ENCODE measurements around the gene A2M. TPM values are rescaled to one million over a fixed set of nuclear protein-coding genes. Genes with fewer than 3 reads are reported as not detected.

A2M gene
- total and polyA plus RNA-seq, 2 of the 13 experiments (the other 11 are each of a cell fraction or from before 2014, with no cell fraction given): 2,807 to 6,551 TPM

DNA sequence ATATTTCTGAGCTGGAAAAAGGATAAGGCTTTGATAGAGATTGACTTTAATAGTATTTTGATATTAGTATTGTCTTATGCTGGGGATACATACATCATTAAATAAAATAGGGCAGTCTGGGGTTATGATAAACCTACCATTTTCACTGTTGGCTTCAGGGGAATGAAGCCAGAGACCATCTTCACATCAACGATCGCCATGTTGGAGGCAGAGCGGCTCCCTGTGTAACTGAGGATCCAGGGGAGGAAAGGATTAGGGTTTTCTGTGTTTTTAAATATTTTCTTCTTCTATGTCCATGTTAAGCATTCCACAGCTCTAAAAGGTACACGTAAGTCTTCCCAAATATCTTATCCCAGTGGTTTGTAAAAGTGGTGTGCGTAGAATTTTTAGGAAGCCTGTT lies 45.4 kb downstream of the A2M start:
- Histone ChIP-seq H3K9ac (ENCODE audit: insufficient read depth, low read depth, low read length) (no peak overlapping the region), H3K4me2 (ENCODE audit: low read depth, low read length) (no peak overlapping the region), H3K36me3 (replicated peaks in 1 of 2; ENCODE audit: control insufficient read depth in 1 of 2, insufficient read depth in 2 of 2, low read length in 2 of 2) (peaks cover 24 to 73% of the 10 kb centered on the region in 2 experiments), H3K9me3 (ENCODE audit: low read length) (no peaks in the 10 kb centered on the region), H3K4me3 (replicated peaks in 1 of 3; ENCODE audit: insufficient read depth in 1 of 3, low read depth in 2 of 3, low read length in 3 of 3) (no peak overlapping the region), H3K27ac (ENCODE audit: extremely low read length, insufficient read depth, low read length) (no peak overlapping the region), H3K27me3 (ENCODE audit: control insufficient read depth in 1 of 2, insufficient read depth in 2 of 2, low read length in 2 of 2) (no peaks in the 10 kb centered on the region), H3K4me1 (ENCODE audit: insufficient read depth, low read length) (peaks cover 51% of the 10 kb centered on the region), H4K20me1 (ENCODE audit: insufficient read depth, low read length) (peaks cover 20% of the 10 kb centered on the region), H2AFZ (ENCODE audit: low read length) (no peak overlapping the region), H3K79me2 (ENCODE audit: insufficient read depth, low read length) (no peaks in the 10 kb centered on the region)
- DNase-seq (ENCODE audit: low spot score) (no peak), FAIRE-seq (no peak), ATAC-seq (no peak)
- in situ Hi-C loops (cut with HindIII; ENCODE audit: extremely low pct_ligation_motif_present, low pct_unique_long_range_greater_than_20kb): no loop called here
- BruUV-seq (replicated peaks): no TSS peak
- POLR2A ChIA-PET: no interaction called here
- WGBS (ENCODE audit: low lambda C conversion rate): 96% methylated on average over 5 of the region's 5 CpGs
- intact Hi-C loops (cut with micrococcal nuclease; ENCODE audit: unreplicated experiment): no loop called here
- TF ChIP-seq RBM22 (optimal IDR thresholded peaks at IDR 0.05; ENCODE audit: low read length) (peak; percentile 81), SOX13 (IDR thresholded peaks at IDR 0.05) (no peak), SOX13 (CRISPR knock-in tag; conservative IDR thresholded peaks at IDR 0.05 in 1 of 2, IDR thresholded peaks at IDR 0.05 in 1 of 2) (no peak), POLR2A (IDR thresholded peaks at IDR 0.05; ENCODE audit: insufficient read depth in 1 of 2, low read depth in 2 of 2, low read length in 2 of 2) (peak in 1 of 2 experiments; percentile 31; a peak in 1 of 4 replicates), PAF1 (CRISPR knock-in tag; IDR thresholded peaks at IDR 0.05) (peak; percentile 88), RBFOX2 (IDR thresholded peaks at IDR 0.05; ENCODE audit: low read depth, low read length) (peak; percentile 13; the same call in 1 of the 2 replicates)
- CTCF ChIA-PET (ENCODE audit: low intra/inter-chr PET ratio, low total read pairs): no interaction called here

DNA sequence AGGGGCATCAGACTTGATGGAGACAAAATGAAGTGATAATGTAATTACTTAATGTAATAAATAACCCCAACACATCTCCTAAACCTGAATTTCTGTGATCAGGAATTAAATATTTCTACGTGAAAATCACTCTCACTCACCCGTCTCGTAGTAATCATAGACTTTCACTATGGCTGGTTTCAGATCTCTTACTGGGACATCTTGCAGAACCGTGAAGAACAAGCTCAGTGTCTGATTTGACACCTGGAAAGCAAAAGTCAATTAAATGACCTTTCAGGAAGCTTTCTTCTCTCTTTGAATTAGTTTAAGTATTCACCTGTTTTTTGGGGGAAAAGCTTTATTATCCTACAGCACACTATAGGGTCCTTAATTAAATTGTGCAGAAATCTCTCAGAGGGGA lies 47.1 kb downstream of the A2M start:
- H3K27ac ChIP-seq (ENCODE audit: extremely low read length, insufficient read depth, low read length): no peak overlapping the region
- no peak overlapping the region for H3K4me3 ChIP-seq (replicated peaks in 1 of 3; ENCODE audit: insufficient read depth in 1 of 3, low read depth in 2 of 3, low read length in 3 of 3)
- H3K79me2 ChIP-seq (ENCODE audit: insufficient read depth, low read length): no peaks in the 10 kb centered on the region
- H3K4me2 ChIP-seq (ENCODE audit: low read depth, low read length): no peak overlapping the region
- DNase-seq (ENCODE audit: low spot score): no peak
- H3K36me3 ChIP-seq (replicated peaks in 1 of 2; ENCODE audit: control insufficient read depth in 1 of 2, insufficient read depth in 2 of 2, low read length in 2 of 2): peaks cover 18 to 56% of the 10 kb centered on the region in 2 experiments
- intact Hi-C loops (cut with micrococcal nuclease; ENCODE audit: unreplicated experiment): no loop called here
- BruUV-seq (replicated peaks): no TSS peak
- H4K20me1 ChIP-seq (ENCODE audit: insufficient read depth, low read length): peaks cover 16% of the 10 kb centered on the region
- no peak for FAIRE-seq
- no peaks in the 10 kb centered on the region for H3K9me3 ChIP-seq (ENCODE audit: low read length)
- ATAC-seq: no peak
- POLR2A ChIA-PET: no interaction called here
- peaks cover 56% of the 10 kb centered on the region for H3K4me1 ChIP-seq (ENCODE audit: insufficient read depth, low read length)
- H3K9ac ChIP-seq (ENCODE audit: insufficient read depth, low read depth, low read length): no peak overlapping the region
- no peak overlapping the region for H2AFZ ChIP-seq (ENCODE audit: low read length)
- WGBS (ENCODE audit: low lambda C conversion rate): 100% methylated on average over 4 of the region's 4 CpGs
- CTCF ChIA-PET (ENCODE audit: low intra/inter-chr PET ratio, low total read pairs): no interaction called here
- H3K27me3 ChIP-seq (ENCODE audit: control insufficient read depth in 1 of 2, insufficient read depth in 2 of 2, low read length in 2 of 2): no peaks in the 10 kb centered on the region; a peak in 1 of 5 replicates
- in situ Hi-C loops (cut with HindIII; ENCODE audit: extremely low pct_ligation_motif_present, low pct_unique_long_range_greater_than_20kb): no loop called here
- no peak for TF ChIP-seq ZNF34 (CRISPR knock-in tag; IDR thresholded peaks at IDR 0.05; ENCODE audit: borderline replicate concordance)
- TF ChIP-seq ZNF3 (CRISPR knock-in tag; IDR thresholded peaks at IDR 0.05): no peak
- no peak for TF ChIP-seq PHF21A (CRISPR knock-in tag; IDR thresholded peaks at IDR 0.05)
- no peak for TF ChIP-seq MAF1 (CRISPR knock-in tag; IDR thresholded peaks at IDR 0.05; ENCODE audit: borderline replicate concordance)
- TF ChIP-seq TMF1 (CRISPR knock-in tag; IDR thresholded peaks at IDR 0.05; ENCODE audit: low read depth): no peak
- TF ChIP-seq POLR2G (IDR thresholded peaks at IDR 0.05; ENCODE audit: low read depth, low read length): peak; percentile 41; the same call in 1 of the 2 replicates
- TF ChIP-seq AGO1 (IDR thresholded peaks at IDR 0.05; ENCODE audit: low read depth, low read length, poor library complexity, severe bottlenecking): no peak
- TF ChIP-seq, protein P1, sequence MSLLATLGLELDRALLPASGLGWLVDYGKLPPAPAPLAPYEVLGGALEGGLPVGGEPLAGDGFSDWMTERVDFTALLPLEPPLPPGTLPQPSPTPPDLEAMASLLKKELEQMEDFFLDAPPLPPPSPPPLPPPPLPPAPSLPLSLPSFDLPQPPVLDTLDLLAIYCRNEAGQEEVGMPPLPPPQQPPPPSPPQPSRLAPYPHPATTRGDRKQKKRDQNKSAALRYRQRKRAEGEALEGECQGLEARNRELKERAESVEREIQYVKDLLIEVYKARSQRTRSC (CRISPR knock-in tag; IDR thresholded peaks at IDR 0.05; ENCODE audit: low read depth): no peak
- TF ChIP-seq EED (CRISPR knock-in tag; IDR thresholded peaks at IDR 0.05): no peak
- TF ChIP-seq, protein P2, sequence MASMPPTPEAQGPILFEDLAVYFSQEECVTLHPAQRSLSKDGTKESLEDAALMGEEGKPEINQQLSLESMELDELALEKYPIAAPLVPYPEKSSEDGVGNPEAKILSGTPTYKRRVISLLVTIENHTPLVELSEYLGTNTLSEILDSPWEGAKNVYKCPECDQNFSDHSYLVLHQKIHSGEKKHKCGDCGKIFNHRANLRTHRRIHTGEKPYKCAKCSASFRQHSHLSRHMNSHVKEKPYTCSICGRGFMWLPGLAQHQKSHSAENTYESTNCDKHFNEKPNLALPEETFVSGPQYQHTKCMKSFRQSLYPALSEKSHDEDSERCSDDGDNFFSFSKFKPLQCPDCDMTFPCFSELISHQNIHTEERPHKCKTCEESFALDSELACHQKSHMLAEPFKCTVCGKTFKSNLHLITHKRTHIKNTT (CRISPR knock-in tag; IDR thresholded peaks at IDR 0.05): no peak
- TF ChIP-seq ZNF616 (CRISPR knock-in tag; IDR thresholded peaks at IDR 0.05; ENCODE audit: low read depth): no peak
- TF ChIP-seq, protein P3, sequence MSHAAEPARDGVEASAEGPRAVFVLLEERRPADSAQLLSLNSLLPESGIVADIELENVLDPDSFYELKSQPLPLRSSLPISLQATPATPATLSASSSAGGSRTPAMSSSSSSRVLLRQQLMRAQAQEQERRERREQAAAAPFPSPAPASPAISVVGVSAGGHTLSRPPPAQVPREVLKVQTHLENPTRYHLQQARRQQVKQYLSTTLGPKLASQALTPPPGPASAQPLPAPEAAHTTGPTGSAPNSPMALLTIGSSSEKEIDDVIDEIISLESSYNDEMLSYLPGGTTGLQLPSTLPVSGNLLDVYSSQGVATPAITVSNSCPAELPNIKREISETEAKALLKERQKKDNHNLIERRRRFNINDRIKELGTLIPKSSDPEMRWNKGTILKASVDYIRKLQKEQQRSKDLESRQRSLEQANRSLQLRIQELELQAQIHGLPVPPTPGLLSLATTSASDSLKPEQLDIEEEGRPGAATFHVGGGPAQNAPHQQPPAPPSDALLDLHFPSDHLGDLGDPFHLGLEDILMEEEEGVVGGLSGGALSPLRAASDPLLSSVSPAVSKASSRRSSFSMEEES (CRISPR knock-in tag; IDR thresholded peaks at IDR 0.05): no peak

Data from HepG2 (cell line).